Endodermal cell (in vitro differentiated cells): ENCODE measurements around the gene SFRP5. TPM values are rescaled to one million over a fixed set of nuclear protein-coding genes. Genes with fewer than 3 reads are reported as not detected.

Source experiments
- DNase-seq: peaks from one replicate; pipeline ENCODE4 v3.0.0-alpha.2; 2017
- H3K27ac ChIP-seq: 2 replicates; pipeline ENCODE4 v1.5.1; 2013; ENCODE audit warnings: mild to moderate bottlenecking, low read depth, low read length, moderate library complexity
- H3K27me3 ChIP-seq: 2 replicates; pipeline ENCODE4 v1.6.1; 2013; ENCODE audit warnings: mild to moderate bottlenecking, low read length, moderate library complexity; ENCODE audit not compliant: insufficient read depth, control insufficient read depth, poor library complexity, severe bottlenecking
- H3K36me3 ChIP-seq: 2 replicates; pipeline ENCODE4 v1.7.0; 2013; ENCODE audit warnings: mild to moderate bottlenecking, low read length, moderate library complexity; ENCODE audit not compliant: control insufficient read depth, insufficient read depth
- H3K4me1 ChIP-seq: one replicate; pipeline ENCODE4 v1.7.0; 2013; ENCODE audit warnings: low read length; ENCODE audit not compliant: control insufficient read depth, insufficient read depth
- H3K4me3 ChIP-seq: 2 replicates; pipeline ENCODE4 v1.5.1; 2013; ENCODE audit warnings: mild to moderate bottlenecking, low read length, moderate library complexity
- H3K9ac ChIP-seq: 2 replicates; pipeline ENCODE4 v1.6.1; 2013; ENCODE audit warnings: mild to moderate bottlenecking, low read length, moderate library complexity; ENCODE audit not compliant: poor library complexity, severe bottlenecking; ENCODE audit errors: extremely low read depth
- H3K9me3 ChIP-seq: 2 replicates; pipeline ENCODE4 v1.6.1; 2013; ENCODE audit warnings: mild to moderate bottlenecking, low read length, moderate library complexity; ENCODE audit not compliant: control insufficient read depth
- H3K27ac Mint-ChIP-seq: 2 replicates; pipeline ENCODE4 v1.8.0; 2020; ENCODE audit warnings: mixed read lengths
- H3K27me3 Mint-ChIP-seq: 2 replicates; pipeline ENCODE4 v1.8.0; 2021; ENCODE audit warnings: mild to moderate bottlenecking, mixed read lengths; ENCODE audit not compliant: insufficient read depth
- H3K36me3 Mint-ChIP-seq: 2 replicates; pipeline ENCODE4 v1.8.0; 2020; ENCODE audit warnings: low read depth, mixed read lengths
- H3K4me1 Mint-ChIP-seq: 2 replicates; pipeline ENCODE4 v1.8.0; 2020; ENCODE audit warnings: mixed read lengths
- H3K4me3 Mint-ChIP-seq: 2 replicates; pipeline ENCODE4 v1.8.0; 2020; ENCODE audit warnings: mild to moderate bottlenecking, moderate library complexity, mixed read lengths
- H3K9me3 Mint-ChIP-seq: 2 replicates; pipeline ENCODE4 v1.8.0; 2020; ENCODE audit warnings: mild to moderate bottlenecking, mixed read lengths
- WGBS, 2 experiments: methylation state at CpG; one replicate each; pipeline versions ENCODE4 v1.1.5 to v1.1.7; 2013; ENCODE audit warnings: missing lambda C conversion rate in 2 of 2, mixed read lengths in 1 of 2; ENCODE audit not compliant: insufficient coverage in 1 of 2, insufficient read length in 1 of 2; 5-methylcytosine and 5-hydroxymethylcytosine counted together
- total RNA-seq, 2 donors: library from RNA; stranded (reverse); fragmentation: NEBNext Ultra II Directional in 1 of 2; extraction: Animal tissue kit (Norgen Biotek cat#: 25700) in 1 of 2; gene quantifications; 2 replicates in 1 of 2; 3 replicates in 1 of 2; pipeline ENCODE4 v1.2.1, GENCODE V29; 2021
- TF ChIP-seq, protein P1 (sequence below): fragments of 200-600 bp; sonication (generic); conservative IDR thresholded peaks from 2 replicates; pipeline ENCODE4 v1.5.0; 2021; ENCODE audit warnings: antibody characterized with exemption, mild to moderate bottlenecking

The SFRP5 gene
- total RNA-seq, 2 donors from 2014 or later, result 1.8 to 2.3 TPM

DNA sequence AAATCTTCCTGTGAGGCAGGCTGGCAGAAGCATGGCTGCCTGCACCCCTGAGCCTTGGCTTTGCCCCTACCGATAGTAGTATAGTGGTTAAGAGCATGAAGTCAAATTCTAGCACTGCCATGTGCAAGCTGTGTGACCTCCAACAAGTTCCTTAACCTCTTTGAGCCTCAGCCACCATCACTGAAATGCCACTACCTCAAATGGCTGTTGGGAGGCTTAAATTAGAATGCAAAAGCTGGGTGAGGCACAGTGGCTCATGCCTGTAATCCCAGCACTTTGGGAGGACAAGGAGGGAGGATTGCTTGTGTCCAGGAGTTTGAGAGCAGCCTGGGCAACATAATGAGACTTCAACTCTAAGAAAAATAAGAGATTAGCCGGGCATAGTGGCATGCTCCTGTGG lies 8.4 kb downstream of the SFRP5 start:
- DNase-seq, result no peak
- Histone ChIP-seq H3K4me1 (peaks cover 13% of the 10 kb centered on the region), H3K27ac (peak overlapping the region; percentile 21), H3K36me3 (peaks cover 32% of the 10 kb centered on the region), H3K9ac (no peak overlapping the region), H3K27me3 (peaks cover 3% of the 10 kb centered on the region), H3K4me3 (no peak overlapping the region), H3K9me3 (no peaks in the 10 kb centered on the region)
- Mint-ChIP-seq H3K27me3 (peaks cover 16% of the 10 kb centered on the region), H3K4me1 (peaks cover 19% of the 10 kb centered on the region), H3K27ac (no peak overlapping the region), H3K9me3 (no peaks in the 10 kb centered on the region), H3K4me3 (no peak overlapping the region), H3K36me3 (peaks cover 30% of the 10 kb centered on the region)
- WGBS, 2 experiments, result 91 to 100% methylated on average over 1 to 2 of the region's 2 CpGs
- TF ChIP-seq, protein P1, sequence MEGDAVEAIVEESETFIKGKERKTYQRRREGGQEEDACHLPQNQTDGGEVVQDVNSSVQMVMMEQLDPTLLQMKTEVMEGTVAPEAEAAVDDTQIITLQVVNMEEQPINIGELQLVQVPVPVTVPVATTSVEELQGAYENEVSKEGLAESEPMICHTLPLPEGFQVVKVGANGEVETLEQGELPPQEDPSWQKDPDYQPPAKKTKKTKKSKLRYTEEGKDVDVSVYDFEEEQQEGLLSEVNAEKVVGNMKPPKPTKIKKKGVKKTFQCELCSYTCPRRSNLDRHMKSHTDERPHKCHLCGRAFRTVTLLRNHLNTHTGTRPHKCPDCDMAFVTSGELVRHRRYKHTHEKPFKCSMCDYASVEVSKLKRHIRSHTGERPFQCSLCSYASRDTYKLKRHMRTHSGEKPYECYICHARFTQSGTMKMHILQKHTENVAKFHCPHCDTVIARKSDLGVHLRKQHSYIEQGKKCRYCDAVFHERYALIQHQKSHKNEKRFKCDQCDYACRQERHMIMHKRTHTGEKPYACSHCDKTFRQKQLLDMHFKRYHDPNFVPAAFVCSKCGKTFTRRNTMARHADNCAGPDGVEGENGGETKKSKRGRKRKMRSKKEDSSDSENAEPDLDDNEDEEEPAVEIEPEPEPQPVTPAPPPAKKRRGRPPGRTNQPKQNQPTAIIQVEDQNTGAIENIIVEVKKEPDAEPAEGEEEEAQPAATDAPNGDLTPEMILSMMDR, result no peak

DNA sequence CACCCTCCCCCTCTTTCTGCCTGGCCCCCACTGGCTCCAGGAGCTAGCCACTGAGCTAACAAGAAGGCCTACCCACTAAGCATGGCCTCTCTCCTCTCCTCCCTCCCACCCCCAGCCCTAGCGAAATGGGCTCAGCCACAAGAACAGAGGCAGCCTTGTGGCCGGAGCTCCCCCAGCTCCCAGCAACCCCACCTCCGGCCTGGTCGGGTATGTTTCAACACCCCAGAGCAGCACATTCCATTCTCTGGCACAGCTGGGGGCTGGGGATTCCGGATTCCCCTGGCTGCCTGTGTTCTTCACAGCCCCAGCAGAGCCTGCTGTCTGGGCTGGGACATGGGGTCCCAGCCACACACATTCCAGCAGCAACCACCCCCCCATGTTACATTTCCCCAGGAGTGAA lies 9.0 kb downstream of the SFRP5 start:
- Mint-ChIP-seq H3K4me3 (no peak overlapping the region), H3K9me3 (no peaks in the 10 kb centered on the region), H3K4me1 (peaks cover 19% of the 10 kb centered on the region), H3K36me3 (peaks cover 24% of the 10 kb centered on the region), H3K27me3 (peaks cover 10% of the 10 kb centered on the region), H3K27ac (peak overlapping the region; percentile 68)
- Histone ChIP-seq H3K9ac (no peak overlapping the region), H3K4me3 (no peak overlapping the region), H3K27ac (no peak overlapping the region), H3K36me3 (peaks cover 32% of the 10 kb centered on the region), H3K27me3 (no peaks in the 10 kb centered on the region), H3K4me1 (peaks cover 13% of the 10 kb centered on the region), H3K9me3 (no peaks in the 10 kb centered on the region)
- TF ChIP-seq, protein P1, result no peak
- 66% methylated on average over 5 of the region's 5 CpGs; no CpG with 5 or more reads in 1 of the 2 experiments for WGBS, 2 experiments
- DNase-seq, result peak; percentile 85

DNA sequence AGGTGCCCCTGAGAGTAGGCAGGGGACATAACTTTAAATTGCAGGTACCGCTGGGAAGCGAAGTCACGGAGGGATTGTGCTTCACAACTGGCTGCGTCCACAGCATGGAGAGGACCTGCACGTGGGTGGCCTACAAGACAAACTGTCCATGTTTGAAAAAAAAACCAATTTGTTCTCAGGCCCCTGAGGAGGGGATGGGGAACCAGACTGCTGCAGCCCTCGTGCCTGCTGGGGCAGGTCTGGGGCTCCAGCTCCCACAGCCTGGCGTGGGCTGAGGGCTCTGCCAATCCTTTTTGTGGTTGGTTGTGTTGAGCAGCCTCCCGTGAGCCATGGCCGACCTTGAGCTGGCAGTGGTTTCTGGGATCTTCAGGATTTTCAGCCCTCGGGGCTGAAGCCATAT lies 9.7 kb downstream of the SFRP5 start:
- Histone ChIP-seq H3K27me3 (no peaks in the 10 kb centered on the region), H3K9me3 (no peaks in the 10 kb centered on the region), H3K9ac (no peak overlapping the region), H3K4me1 (peaks cover 13% of the 10 kb centered on the region), H3K4me3 (no peak overlapping the region), H3K27ac (no peak overlapping the region), H3K36me3 (peaks cover 32% of the 10 kb centered on the region)
- no peaks in the 10 kb centered on the region for H3K9me3 Mint-ChIP-seq
- TF ChIP-seq, protein P1, result no peak
- H3K4me1 Mint-ChIP-seq, result peaks cover 19% of the 10 kb centered on the region
- H3K4me3 Mint-ChIP-seq, result no peak overlapping the region
- 90 to 94% methylated on average over 7 to 10 of the region's 10 CpGs for WGBS, 2 experiments
- no peak overlapping the region for H3K27ac Mint-ChIP-seq
- H3K36me3 Mint-ChIP-seq, result peaks cover 31% of the 10 kb centered on the region
- peaks cover 4% of the 10 kb centered on the region for H3K27me3 Mint-ChIP-seq
- peak; percentile 33 for DNase-seq
